ENCODE data around the gene PEX11A. TPM values are rescaled to one million over a fixed set of nuclear protein-coding genes. Genes with fewer than 3 reads are reported as not detected.

PEX11A gene

DNA sequence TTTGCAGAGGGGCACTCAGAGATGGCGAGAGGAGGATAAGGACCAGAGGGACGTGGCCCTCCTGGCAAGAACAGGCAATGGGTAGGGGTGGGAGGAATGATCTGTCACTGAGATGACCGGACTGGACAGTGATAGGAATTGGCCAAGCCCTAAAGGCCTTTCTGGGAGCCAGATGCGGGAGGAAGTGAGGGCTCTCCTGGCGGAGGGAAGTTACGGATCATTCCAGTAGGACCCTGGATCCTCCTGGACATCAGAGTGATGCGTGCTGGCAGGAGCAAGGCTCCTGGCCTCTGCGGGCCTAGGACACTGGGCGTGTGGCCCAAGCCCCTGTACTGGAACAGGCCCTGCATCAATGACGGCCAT is 58.7 kb downstream of the PEX11A start:
- peaks cover 61 to 68% of the 10 kb centered on the region in 2 donors for H3K36me3 ChIP-seq (replicated peaks in 1 of 2; ENCODE audit: control insufficient read depth in 2 of 2, insufficient read depth in 2 of 2, low read length in 2 of 2)
- no peak overlapping the region for H3K4me3 ChIP-seq (ENCODE audit: low read length in 2 of 2)
- H2BK12ac ChIP-seq (ENCODE audit: low read length), result no peak overlapping the region
- no peak overlapping the region for H3K18ac ChIP-seq (ENCODE audit: low read length)
- WGBS, 2 donors (ENCODE audit: extremely low coverage in 2 of 2, insufficient read length in 2 of 2, insufficient replicate concordance in 1 of 2), result no CpG with 5 or more reads among the region's 10 CpGs
- no peak overlapping the region for H3K9ac ChIP-seq (ENCODE audit: low read depth, low read length, poor library complexity)
- no peak overlapping the region for H3K4me2 ChIP-seq (ENCODE audit: insufficient read depth, low read length, poor library complexity, severe bottlenecking)
- H2BK120ac ChIP-seq (ENCODE audit: low read depth, low read length), result no peak overlapping the region
- no peak overlapping the region for H3K14ac ChIP-seq (ENCODE audit: low read length)
- no peak overlapping the region for H3K4ac ChIP-seq (ENCODE audit: low read length)
- H4K8ac ChIP-seq (ENCODE audit: low read depth, low read length), result no peak overlapping the region
- no peaks in the 10 kb centered on the region for H3K79me1 ChIP-seq (ENCODE audit: low read depth, low read length)
- H2BK15ac ChIP-seq (ENCODE audit: low read length), result no peak overlapping the region
- H3K27ac ChIP-seq (replicated peaks; ENCODE audit: low read length), result no peak overlapping the region
- no peak overlapping the region for H2AFZ ChIP-seq (ENCODE audit: low read length)
- DNase-seq (ENCODE audit: low spot score), result no peak
- H2AK5ac ChIP-seq (ENCODE audit: low read depth, low read length), result no peak overlapping the region
- no peaks in the 10 kb centered on the region for H3K4me1 ChIP-seq (ENCODE audit: control insufficient read depth in 2 of 2, insufficient read depth in 1 of 2, low read depth in 1 of 2, low read length in 2 of 2)
- no peaks in the 10 kb centered on the region for H3K27me3 ChIP-seq (ENCODE audit: control insufficient read depth in 3 of 3, insufficient read depth in 3 of 3, low read depth in 1 of 3, low read length in 3 of 3)
- no peak overlapping the region for H4K91ac ChIP-seq (ENCODE audit: low read depth, low read length, poor library complexity)
- peaks cover 15 to 31% of the 10 kb centered on the region in 2 donors for H3K9me3 ChIP-seq (replicated peaks in 1 of 2; ENCODE audit: control insufficient read depth in 2 of 2, insufficient read depth in 1 of 2, low read depth in 1 of 2, low read length in 2 of 2)
- no peak overlapping the region for H3K23ac ChIP-seq (ENCODE audit: low read depth, low read length, poor library complexity)
- no peak overlapping the region for H2BK5ac ChIP-seq (ENCODE audit: low read length)

Small RNA genes within 50 kb of the gene (small RNA-seq; reads per million reads assigned to genes)
- not detected for gene RNU6-132P (ENCODE audit: insufficient read depth)

Data from neuronal stem cell (in vitro differentiated cells).